Liver (tissue), 9 donors: Measurements from ENCODE around the gene PITPNM1. TPM values are rescaled to one million over a fixed set of nuclear protein-coding genes. Genes with fewer than 3 reads are reported as not detected.

Experiments
- DNase-seq: peaks from one replicate; pipeline ENCODE4 v3.0.0-alpha.2; 2017; ENCODE audit warnings: low spot score
- H3K27ac ChIP-seq, 2 donors: one replicate each; pipeline ENCODE4 v1.7.0; 2013; ENCODE audit warnings: inconsistent platforms in 2 of 2, low read length in 2 of 2, control low read depth in 1 of 2, low read depth in 1 of 2, mild to moderate bottlenecking in 1 of 2
- H3K27me3 ChIP-seq, 4 donors: one replicate each; pipeline versions ENCODE4 v1.6.1 to v1.7.0; 2013; ENCODE audit warnings: low read length in 3 of 4, inconsistent platforms in 1 of 4, mild to moderate bottlenecking in 1 of 4, moderate library complexity in 1 of 4; ENCODE audit not compliant: control insufficient read depth in 4 of 4, insufficient read depth in 4 of 4
- H3K36me3 ChIP-seq, 4 donors: one replicate each; pipeline versions ENCODE4 v1.6.1 to v1.7.0; 2013; ENCODE audit warnings: low read length in 3 of 4, mild to moderate bottlenecking in 3 of 4, low read depth in 1 of 4, moderate library complexity in 1 of 4; ENCODE audit not compliant: control insufficient read depth in 4 of 4, insufficient read depth in 3 of 4
- H3K4me1 ChIP-seq, 4 donors: one replicate each; pipeline versions ENCODE4 v1.6.1 to v1.7.0; 2013; ENCODE audit warnings: low read length in 3 of 4, mild to moderate bottlenecking in 3 of 4, moderate library complexity in 1 of 4; ENCODE audit not compliant: control insufficient read depth in 4 of 4, insufficient read depth in 4 of 4
- H3K4me3 ChIP-seq, 3 donors: one replicate each; pipeline versions ENCODE4 v1.6.1 to v1.7.0; 2013; ENCODE audit warnings: low read length in 3 of 3, control low read depth in 1 of 3, low read depth in 1 of 3, mild to moderate bottlenecking in 1 of 3
- H3K9ac ChIP-seq, 2 donors: one replicate each; pipeline ENCODE4 v1.7.0; 2013; ENCODE audit warnings: low read length in 2 of 2, mild to moderate bottlenecking in 2 of 2, moderate library complexity in 2 of 2, control low read depth in 1 of 2, low read depth in 1 of 2
- H3K9me3 ChIP-seq, 4 donors: one replicate each; pipeline versions ENCODE4 v1.6.1 to v1.7.0; 2013; ENCODE audit warnings: low read length in 3 of 4; ENCODE audit not compliant: control insufficient read depth in 4 of 4
- EGR1 ChIP-seq, 2 donors: IDR thresholded peaks; 2 replicates each; pipeline ENCODE4 v1.6.1; 2016 to 2018; ENCODE audit warnings: antibody characterized with exemption in 2 of 2, low read depth in 2 of 2
- GABPA ChIP-seq, 2 donors: IDR thresholded peaks in 1 of 2; conservative IDR thresholded peaks in 1 of 2; 2 replicates each; pipeline ENCODE4 v1.6.1; 2016; ENCODE audit warnings: antibody characterized with exemption in 2 of 2, mild to moderate bottlenecking in 1 of 2, moderate library complexity in 1 of 2
- HNF4A ChIP-seq, 2 donors: conservative IDR thresholded peaks; 2 replicates each; pipeline ENCODE4 v1.6.1; 2016; ENCODE audit warnings: antibody characterized with exemption in 2 of 2, mild to moderate bottlenecking in 2 of 2
- JUND ChIP-seq, 2 donors: IDR thresholded peaks; 2 replicates each; pipeline ENCODE4 v1.6.1; 2016; ENCODE audit warnings: antibody characterized with exemption in 2 of 2
- MAX ChIP-seq: IDR thresholded peaks from 2 replicates; pipeline ENCODE4 v1.6.1; 2016; ENCODE audit warnings: antibody characterized with exemption
- NR2F2 ChIP-seq: IDR thresholded peaks from 2 replicates; pipeline ENCODE4 v1.6.1; 2016; ENCODE audit warnings: antibody characterized with exemption
- RAD21 ChIP-seq, 2 donors: IDR thresholded peaks; 2 replicates each; pipeline ENCODE4 v1.6.1; 2016; ENCODE audit warnings: antibody characterized with exemption in 2 of 2, mild to moderate bottlenecking in 2 of 2
- WGBS: extraction: QIAGEN DNeasy Blood & Tissue Kit; methylation state at CpG from one replicate; pipeline ENCODE4 v1.1.7; 2013; 5-methylcytosine and 5-hydroxymethylcytosine counted together
- polyA plus RNA-seq, 2 donors: library from polyadenylated mRNA; stranded (reverse) in 1 of 2; unstranded in 1 of 2; fragments of 200-250 nt in 1 of 2; fragments of >200 nt in 1 of 2; fragmentation: Nextera tagmentation in 1 of 2; extraction: Ambion mirVana in 1 of 2; gene quantifications; one replicate each; pipeline versions ENCODE4 v1.2.1 to v1.2.3, GENCODE V29; 2013 to 2015
- total RNA-seq, 2 donors: library from RNA; depleted of rRNA; stranded (reverse); fragments of >200 nt; gene quantifications; one replicate each; pipeline ENCODE4 v1.2.3, GENCODE V29; 2014
- TF ChIP-seq, protein P1 (sequence below): fragments of 150-350 bp; IDR thresholded peaks from 2 replicates; pipeline ENCODE4 v1.5.1; 2017; ENCODE audit warnings: improper control_type of control experiment, low read depth, low read length; ENCODE audit not compliant: missing input control
- TF ChIP-seq, protein P2 (sequence below): IDR thresholded peaks from 2 replicates; pipeline ENCODE4 v1.6.1; 2016; ENCODE audit warnings: antibody characterized with exemption
- TF ChIP-seq, protein P3 (sequence below): IDR thresholded peaks from 2 replicates; pipeline ENCODE4 v1.6.1; 2016; ENCODE audit warnings: antibody characterized with exemption
- donor health status: healthy.
- donor health status: healthy.
- donor health status: healthy.
- donor health status: healthy.
- donor health status: healthy.

PITPNM1 gene
- total and polyA plus RNA-seq, 4 donors, result 1.3 to 9.3 (median 5.1) TPM

GRCh38 chr11:67491276-67492068 is 13.7 kb downstream of the PITPNM1 start:
- H3K27me3 ChIP-seq, result no peaks in the 10 kb centered on the region
- TF ChIP-seq, protein P1, sequence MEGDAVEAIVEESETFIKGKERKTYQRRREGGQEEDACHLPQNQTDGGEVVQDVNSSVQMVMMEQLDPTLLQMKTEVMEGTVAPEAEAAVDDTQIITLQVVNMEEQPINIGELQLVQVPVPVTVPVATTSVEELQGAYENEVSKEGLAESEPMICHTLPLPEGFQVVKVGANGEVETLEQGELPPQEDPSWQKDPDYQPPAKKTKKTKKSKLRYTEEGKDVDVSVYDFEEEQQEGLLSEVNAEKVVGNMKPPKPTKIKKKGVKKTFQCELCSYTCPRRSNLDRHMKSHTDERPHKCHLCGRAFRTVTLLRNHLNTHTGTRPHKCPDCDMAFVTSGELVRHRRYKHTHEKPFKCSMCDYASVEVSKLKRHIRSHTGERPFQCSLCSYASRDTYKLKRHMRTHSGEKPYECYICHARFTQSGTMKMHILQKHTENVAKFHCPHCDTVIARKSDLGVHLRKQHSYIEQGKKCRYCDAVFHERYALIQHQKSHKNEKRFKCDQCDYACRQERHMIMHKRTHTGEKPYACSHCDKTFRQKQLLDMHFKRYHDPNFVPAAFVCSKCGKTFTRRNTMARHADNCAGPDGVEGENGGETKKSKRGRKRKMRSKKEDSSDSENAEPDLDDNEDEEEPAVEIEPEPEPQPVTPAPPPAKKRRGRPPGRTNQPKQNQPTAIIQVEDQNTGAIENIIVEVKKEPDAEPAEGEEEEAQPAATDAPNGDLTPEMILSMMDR, result no peak
- TF ChIP-seq, protein P2, sequence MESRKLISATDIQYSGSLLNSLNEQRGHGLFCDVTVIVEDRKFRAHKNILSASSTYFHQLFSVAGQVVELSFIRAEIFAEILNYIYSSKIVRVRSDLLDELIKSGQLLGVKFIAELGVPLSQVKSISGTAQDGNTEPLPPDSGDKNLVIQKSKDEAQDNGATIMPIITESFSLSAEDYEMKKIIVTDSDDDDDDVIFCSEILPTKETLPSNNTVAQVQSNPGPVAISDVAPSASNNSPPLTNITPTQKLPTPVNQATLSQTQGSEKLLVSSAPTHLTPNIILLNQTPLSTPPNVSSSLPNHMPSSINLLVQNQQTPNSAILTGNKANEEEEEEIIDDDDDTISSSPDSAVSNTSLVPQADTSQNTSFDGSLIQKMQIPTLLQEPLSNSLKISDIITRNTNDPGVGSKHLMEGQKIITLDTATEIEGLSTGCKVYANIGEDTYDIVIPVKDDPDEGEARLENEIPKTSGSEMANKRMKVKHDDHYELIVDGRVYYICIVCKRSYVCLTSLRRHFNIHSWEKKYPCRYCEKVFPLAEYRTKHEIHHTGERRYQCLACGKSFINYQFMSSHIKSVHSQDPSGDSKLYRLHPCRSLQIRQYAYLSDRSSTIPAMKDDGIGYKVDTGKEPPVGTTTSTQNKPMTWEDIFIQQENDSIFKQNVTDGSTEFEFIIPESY, result no peak
- TF ChIP-seq NR2F2, result no peak
- TF ChIP-seq RAD21 (IDR thresholded peaks at IDR 0.05), result no peak
- H3K9me3 ChIP-seq, result no peaks in the 10 kb centered on the region
- 89% methylated on average over 24 of the region's 24 CpGs for WGBS
- H3K9ac ChIP-seq, result no peak overlapping the region
- DNase-seq, result no peak
- peaks cover 0 to 4% (median 0%) of the 10 kb centered on the region in 4 donors for H3K4me1 ChIP-seq
- H3K27ac ChIP-seq, result no peak overlapping the region
- H3K4me3 ChIP-seq, result no peak overlapping the region
- peaks cover 4 to 51% (median 18%) of the 10 kb centered on the region in 4 donors for H3K36me3 ChIP-seq

DNA sequence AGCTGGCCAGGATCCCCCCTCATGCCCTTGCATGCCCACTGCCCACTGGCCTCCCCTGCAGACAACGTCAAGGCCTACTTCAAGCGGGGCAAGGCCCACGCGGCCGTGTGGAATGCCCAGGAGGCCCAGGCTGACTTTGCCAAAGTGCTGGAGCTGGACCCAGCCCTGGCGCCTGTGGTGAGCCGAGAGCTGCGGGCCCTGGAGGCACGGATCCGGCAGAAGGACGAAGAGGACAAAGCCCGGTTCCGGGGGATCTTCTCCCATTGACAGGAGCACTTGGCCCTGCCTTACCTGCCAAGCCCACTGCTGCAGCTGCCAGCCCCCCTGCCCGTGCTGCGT is 14.5 kb downstream of the PITPNM1 start:
- no peak for DNase-seq
- Histone ChIP-seq H3K9ac (no peak overlapping the region), H3K27ac (no peak overlapping the region), H3K4me3 (no peak overlapping the region), H3K4me1 (peaks cover 0 to 5% (median 3%) of the 10 kb centered on the region in 4 donors), H3K36me3 (peaks cover 4 to 50% (median 18%) of the 10 kb centered on the region in 4 donors), H3K9me3 (no peaks in the 10 kb centered on the region), H3K27me3 (no peaks in the 10 kb centered on the region)
- 93% methylated on average over 15 of the region's 15 CpGs for WGBS
- TF ChIP-seq MAX, result no peak
- no peak for TF ChIP-seq GABPA (IDR thresholded peaks at IDR 0.05 in 1 of 2, conservative IDR thresholded peaks at IDR 0.05 in 1 of 2)
- TF ChIP-seq, protein P2, result no peak
- TF ChIP-seq HNF4A (conservative IDR thresholded peaks at IDR 0.05), result no peak
- TF ChIP-seq, protein P3, sequence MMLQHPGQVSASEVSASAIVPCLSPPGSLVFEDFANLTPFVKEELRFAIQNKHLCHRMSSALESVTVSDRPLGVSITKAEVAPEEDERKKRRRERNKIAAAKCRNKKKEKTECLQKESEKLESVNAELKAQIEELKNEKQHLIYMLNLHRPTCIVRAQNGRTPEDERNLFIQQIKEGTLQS, result no peak
- no peak for TF ChIP-seq EGR1 (IDR thresholded peaks at IDR 0.05; ENCODE audit: low read depth in 2 of 2)
- TF ChIP-seq JUND (IDR thresholded peaks at IDR 0.05), result no peak
